Vagina (tissue), 2 donors: ENCODE measurements around the gene BAZ2B. TPM values are rescaled to one million over a fixed set of nuclear protein-coding genes. Genes with fewer than 3 reads are reported as not detected.

ENCODE experiments used
- DNase-seq, 2 donors: peaks; one replicate each; pipeline ENCODE4 v3.0.0-alpha.2; 2017; ENCODE audit errors: extremely low spot score in 2 of 2
- H3K27ac ChIP-seq: fragments of 200-600 bp; sonication (generic); one replicate; pipeline ENCODE4 v1.5.1; 2019
- H3K27me3 ChIP-seq: fragments of 200-600 bp; sonication (generic); one replicate; pipeline ENCODE4 v1.5.1; 2019
- H3K36me3 ChIP-seq, 2 donors: fragments of 200-600 bp; sonication (generic); one replicate each; pipeline ENCODE4 v1.5.1; 2017 to 2019
- H3K4me1 ChIP-seq: fragments of 200-600 bp; sonication (generic); one replicate; pipeline ENCODE4 v1.5.1; 2019
- H3K4me3 ChIP-seq, 2 donors: fragments of 200-600 bp; sonication (generic); 1 replicate in 1 of 2; 2 replicates in 1 of 2; pipeline ENCODE4 v1.5.1; 2016 to 2019
- H3K9me3 ChIP-seq: fragments of 200-600 bp; sonication (generic); one replicate; pipeline ENCODE4 v1.5.1; 2019
- CTCF ChIP-seq, 3 experiments: fragments of 450-650 bp in 2 of 3; fragments of 200-600 bp in 1 of 3; sonication (generic) in 1 of 3; IDR thresholded peaks; one replicate each; pipeline ENCODE4 v1.5.1; 2017 to 2019; ENCODE audit warnings: antibody characterized with exemption in 3 of 3, mild to moderate bottlenecking in 2 of 3, moderate library complexity in 2 of 3
- POLR2A ChIP-seq, 2 donors: fragments of 450-650 bp; IDR thresholded peaks; one replicate each; pipeline ENCODE4 v1.6.1; 2017; ENCODE audit warnings: antibody characterized with exemption in 2 of 2, mild to moderate bottlenecking in 2 of 2, moderate library complexity in 2 of 2
- POLR2AphosphoS5 ChIP-seq, 2 donors: sonication (generic); formaldehyde crosslinking; IDR thresholded peaks; one replicate each; pipeline ENCODE4 v1.9.0; 2017; ENCODE audit warnings: antibody characterized with exemption in 2 of 2, mild to moderate bottlenecking in 2 of 2, low read depth in 1 of 2; ENCODE audit not compliant: insufficient read depth in 1 of 2
- intact Hi-C: fragments of 100-400 bp; cut with DNase I; formaldehyde crosslinking; loops from one replicate; pipeline ENCODE4 v1.15.1; 2023
- total RNA-seq: library from RNA; depleted of rRNA; stranded (reverse); fragments of >200 nt; gene quantifications from one replicate; pipeline ENCODE4 v1.2.3, GENCODE V29; 2016

The BAZ2B gene
- total RNA-seq, 1 donor from 2014 or later: 90.6 TPM

- no peak for DNase-seq
- intact Hi-C loops: no loop called here
- Histone ChIP-seq H3K4me3 (no peak overlapping the region), H3K4me1 (peaks cover 11% of the 10 kb centered on the region), H3K27ac (no peak overlapping the region), H3K9me3 (no peaks in the 10 kb centered on the region), H3K27me3 (no peaks in the 10 kb centered on the region), H3K36me3 (no peaks in the 10 kb centered on the region)
- no peak for TF ChIP-seq POLR2A (IDR thresholded peaks at IDR 0.05)
- TF ChIP-seq POLR2AphosphoS5 (IDR thresholded peaks at IDR 0.05; ENCODE audit: insufficient read depth in 1 of 2, low read depth in 1 of 2): no peak
- TF ChIP-seq CTCF (IDR thresholded peaks at IDR 0.05): no peak
These were observed 25.1 kb downstream of the BAZ2B start for GRCh38 chr2:159591221-159591620.

GRCh38 chr2:159589286-159589685 lies 27.1 kb downstream of the BAZ2B start:
- Histone ChIP-seq H3K27me3 (no peaks in the 10 kb centered on the region), H3K4me1 (peaks cover 5% of the 10 kb centered on the region), H3K27ac (no peak overlapping the region), H3K36me3 (no peaks in the 10 kb centered on the region), H3K4me3 (no peak overlapping the region), H3K9me3 (no peaks in the 10 kb centered on the region)
- no peak for DNase-seq
- TF ChIP-seq CTCF (IDR thresholded peaks at IDR 0.05) (no peak), POLR2A (IDR thresholded peaks at IDR 0.05) (no peak), POLR2AphosphoS5 (IDR thresholded peaks at IDR 0.05; ENCODE audit: insufficient read depth in 1 of 2, low read depth in 1 of 2) (no peak)
- intact Hi-C loops: no loop called here

GRCh38 chr2:159586034-159586433 lies 30.3 kb downstream of the BAZ2B start:
- H3K27ac ChIP-seq: no peak overlapping the region
- TF ChIP-seq CTCF (IDR thresholded peaks at IDR 0.05) (no peak), POLR2AphosphoS5 (IDR thresholded peaks at IDR 0.05; ENCODE audit: insufficient read depth in 1 of 2, low read depth in 1 of 2) (no peak), POLR2A (IDR thresholded peaks at IDR 0.05) (no peak)
- no peak overlapping the region for H3K4me3 ChIP-seq
- no peak for DNase-seq
- no peaks in the 10 kb centered on the region for H3K9me3 ChIP-seq
- intact Hi-C loops: no loop called here
- H3K27me3 ChIP-seq: no peaks in the 10 kb centered on the region
- H3K36me3 ChIP-seq: no peaks in the 10 kb centered on the region
- peaks cover 5% of the 10 kb centered on the region for H3K4me1 ChIP-seq

- intact Hi-C loops: no loop called here
These were observed 30.7 kb downstream of the BAZ2B start for GRCh38 chr2:159585622-159586021.

GRCh38 chr2:159584796-159585195 lies 31.6 kb downstream of the BAZ2B start:
- Histone ChIP-seq H3K27me3 (no peaks in the 10 kb centered on the region), H3K36me3 (no peaks in the 10 kb centered on the region), H3K4me3 (no peak overlapping the region), H3K9me3 (no peaks in the 10 kb centered on the region), H3K4me1 (peaks cover 5% of the 10 kb centered on the region), H3K27ac (no peak overlapping the region)
- no peak for TF ChIP-seq CTCF (IDR thresholded peaks at IDR 0.05)
- intact Hi-C loops: no loop called here
- DNase-seq: no peak

More at GRCh38 chr2:159585622-159586021, 30.7 kb downstream of the BAZ2B start:
- no peak for TF ChIP-seq POLR2A (IDR thresholded peaks at IDR 0.05)
- no peak for TF ChIP-seq CTCF (IDR thresholded peaks at IDR 0.05)
- TF ChIP-seq POLR2AphosphoS5 (IDR thresholded peaks at IDR 0.05; ENCODE audit: insufficient read depth in 1 of 2, low read depth in 1 of 2): no peak
- Histone ChIP-seq H3K9me3 (no peaks in the 10 kb centered on the region), H3K4me1 (peaks cover 5% of the 10 kb centered on the region), H3K4me3 (no peak overlapping the region), H3K36me3 (no peaks in the 10 kb centered on the region), H3K27ac (no peak overlapping the region), H3K27me3 (no peaks in the 10 kb centered on the region)
- DNase-seq: no peak
